ENCODE data around the gene CLIP3. TPM values are rescaled to one million over a fixed set of nuclear protein-coding genes. Genes with fewer than 3 reads are reported as not detected.

Gene CLIP3
- total and polyA plus RNA-seq, 9 of the 15 experiments (the other 6 are each of a cell fraction or from before 2014, with no cell fraction given): 0.01 to 0.50 (median 0.15) TPM; not detected in 1

DNA sequence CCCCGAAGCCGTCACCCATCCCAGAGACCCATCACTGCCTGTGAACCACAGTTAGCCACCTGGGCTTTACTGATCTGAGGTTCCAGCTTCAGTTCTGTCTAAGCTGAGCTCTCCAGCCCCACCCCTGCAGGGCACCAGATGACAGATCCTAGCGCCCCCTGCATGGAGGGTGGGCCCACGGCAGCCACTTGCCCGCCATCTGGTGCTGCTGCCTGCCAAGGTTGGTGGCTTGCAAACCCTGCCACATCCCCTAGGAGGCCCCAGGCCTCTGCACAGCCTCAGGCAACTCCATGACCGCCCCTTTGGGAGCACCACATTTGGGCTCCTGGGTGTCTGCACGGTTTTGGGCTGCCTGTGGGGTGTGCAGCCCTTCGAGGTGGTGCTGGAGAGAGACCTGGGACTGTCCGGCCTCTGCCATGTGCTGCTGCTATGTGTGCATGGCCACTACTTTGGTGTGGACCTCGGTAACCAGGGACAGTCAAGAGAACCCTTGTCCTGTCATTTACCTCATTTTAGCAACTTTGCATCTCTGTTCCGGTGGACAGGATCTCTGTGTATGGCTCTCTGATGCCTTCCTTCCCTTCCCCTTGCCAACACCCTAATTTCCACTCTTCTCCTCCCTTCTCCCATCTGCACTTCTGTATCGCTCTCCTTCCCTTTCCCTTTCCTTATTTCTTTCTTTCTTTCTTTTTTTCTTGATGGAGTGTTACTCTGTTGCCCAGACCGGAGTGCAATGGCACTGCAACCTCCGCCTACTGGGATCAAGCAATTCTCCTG is 55.0 kb downstream of the CLIP3 start:
- Histone ChIP-seq H3K4me2 (ENCODE audit: insufficient read depth, low read length) (no peak overlapping the region), H3K27ac (ENCODE audit: extremely low read depth, low read depth, low read length) (no peak overlapping the region), H3K27me3 (ENCODE audit: control insufficient read depth in 2 of 2, insufficient read depth in 2 of 2, low read length in 2 of 2) (peaks cover 13 to 47% of the 10 kb centered on the region in 2 experiments; a peak in 4 of 5 replicates), H3K36me3 (ENCODE audit: control insufficient read depth, insufficient read depth, low read length) (no peaks in the 10 kb centered on the region), H3K9me3 (replicated peaks; ENCODE audit: control insufficient read depth, insufficient read depth, low read depth, low read length) (no peaks in the 10 kb centered on the region), H2AFZ (ENCODE audit: low read depth, low read length) (no peak overlapping the region), H3K9me1 (ENCODE audit: control insufficient read depth, insufficient read depth, low read length) (no peaks in the 10 kb centered on the region), H4K20me1 (replicated peaks; ENCODE audit: control insufficient read depth, insufficient read depth, low read length) (0 out of 2 replicates have a peak, but pooled peaks cover 3% of the 10 kb centered on the region), H3K4me3 (no peak overlapping the region), H3K9ac (ENCODE audit: insufficient read depth in 1 of 2, low read depth in 2 of 2, low read length in 2 of 2) (no peak overlapping the region), H3K79me2 (ENCODE audit: control insufficient read depth, insufficient read depth, low read length) (no peaks in the 10 kb centered on the region), H3K4me1 (replicated peaks in 1 of 2; ENCODE audit: control insufficient read depth in 2 of 2, insufficient read depth in 2 of 2, low read length in 2 of 2) (peaks cover 0 to 8% of the 10 kb centered on the region in 2 experiments; a peak in 1 of 5 replicates)
- no TSS peak for BruUV-seq (replicated peaks)
- DNase-seq (ENCODE audit: extremely low read depth in 1 of 4, low spot score in 3 of 4): peak; percentile 53 to 78 (median 67)
- ChIA-PET POLR2A (interaction anchor here (0.7 to 1.3 kb wide), 2 partner anchors 8 to 650 kb away, joined by 3 read pairs; no protein-coding TSS in a partner anchor), CTCF (ENCODE audit: low intra/inter-chr PET ratio) (interaction anchor here (0.8 kb wide), 1 partner anchor 20 kb away, joined by 4 read pairs; no protein-coding TSS in a partner anchor)
- ATAC-seq: peak; percentile 96
- in situ Hi-C loops (cut with MboI): no loop called here
- intact Hi-C loops (cut with micrococcal nuclease): no loop called here
- whole genome bisulfite sequencing (ENCODE audit: insufficient coverage, low coverage, missing lambda C conversion rate): 2% methylated on average over 13 of the region's 14 CpGs
- no peak for FAIRE-seq
- no peak for TF ChIP-seq BCL6 (CRISPR knock-in tag; IDR thresholded peaks at IDR 0.05)
- no peak for TF ChIP-seq ZBTB1 (CRISPR knock-in tag; IDR thresholded peaks at IDR 0.05; ENCODE audit: borderline replicate concordance, low read depth)
- TF ChIP-seq, protein P1, sequence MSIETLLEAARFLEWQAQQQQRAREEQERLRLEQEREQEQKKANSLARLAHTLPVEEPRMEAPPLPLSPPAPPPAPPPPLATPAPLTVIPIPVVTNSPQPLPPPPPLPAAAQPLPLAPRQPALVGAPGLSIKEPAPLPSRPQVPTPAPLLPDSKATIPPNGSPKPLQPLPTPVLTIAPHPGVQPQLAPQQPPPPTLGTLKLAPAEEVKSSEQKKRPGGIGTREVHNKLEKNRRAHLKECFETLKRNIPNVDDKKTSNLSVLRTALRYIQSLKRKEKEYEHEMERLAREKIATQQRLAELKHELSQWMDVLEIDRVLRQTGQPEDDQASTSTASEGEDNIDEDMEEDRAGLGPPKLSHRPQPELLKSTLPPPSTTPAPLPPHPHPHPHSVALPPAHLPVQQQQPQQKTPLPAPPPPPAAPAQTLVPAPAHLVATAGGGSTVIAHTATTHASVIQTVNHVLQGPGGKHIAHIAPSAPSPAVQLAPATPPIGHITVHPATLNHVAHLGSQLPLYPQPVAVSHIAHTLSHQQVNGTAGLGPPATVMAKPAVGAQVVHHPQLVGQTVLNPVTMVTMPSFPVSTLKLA (conservative IDR thresholded peaks at IDR 0.05): no peak
- no peak for TF ChIP-seq TARDBP (IDR thresholded peaks at IDR 0.05)
- no peak for TF ChIP-seq CREBBP (IDR thresholded peaks at IDR 0.05; ENCODE audit: low read depth, low read length)
- no peak for TF ChIP-seq TAL1 (IDR thresholded peaks at IDR 0.05)
- TF ChIP-seq, protein P2, sequence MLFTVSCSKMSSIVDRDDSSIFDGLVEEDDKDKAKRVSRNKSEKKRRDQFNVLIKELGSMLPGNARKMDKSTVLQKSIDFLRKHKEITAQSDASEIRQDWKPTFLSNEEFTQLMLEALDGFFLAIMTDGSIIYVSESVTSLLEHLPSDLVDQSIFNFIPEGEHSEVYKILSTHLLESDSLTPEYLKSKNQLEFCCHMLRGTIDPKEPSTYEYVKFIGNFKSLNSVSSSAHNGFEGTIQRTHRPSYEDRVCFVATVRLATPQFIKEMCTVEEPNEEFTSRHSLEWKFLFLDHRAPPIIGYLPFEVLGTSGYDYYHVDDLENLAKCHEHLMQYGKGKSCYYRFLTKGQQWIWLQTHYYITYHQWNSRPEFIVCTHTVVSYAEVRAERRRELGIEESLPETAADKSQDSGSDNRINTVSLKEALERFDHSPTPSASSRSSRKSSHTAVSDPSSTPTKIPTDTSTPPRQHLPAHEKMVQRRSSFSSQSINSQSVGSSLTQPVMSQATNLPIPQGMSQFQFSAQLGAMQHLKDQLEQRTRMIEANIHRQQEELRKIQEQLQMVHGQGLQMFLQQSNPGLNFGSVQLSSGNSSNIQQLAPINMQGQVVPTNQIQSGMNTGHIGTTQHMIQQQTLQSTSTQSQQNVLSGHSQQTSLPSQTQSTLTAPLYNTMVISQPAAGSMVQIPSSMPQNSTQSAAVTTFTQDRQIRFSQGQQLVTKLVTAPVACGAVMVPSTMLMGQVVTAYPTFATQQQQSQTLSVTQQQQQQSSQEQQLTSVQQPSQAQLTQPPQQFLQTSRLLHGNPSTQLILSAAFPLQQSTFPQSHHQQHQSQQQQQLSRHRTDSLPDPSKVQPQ (CRISPR knock-in tag; IDR thresholded peaks at IDR 0.05; ENCODE audit: borderline replicate concordance): no peak
- TF ChIP-seq CC2D1A (IDR thresholded peaks at IDR 0.05): no peak
- no peak for TF ChIP-seq BDP1 (IDR thresholded peaks at IDR 0.05; ENCODE audit: insufficient read depth, insufficient read length)
- TF ChIP-seq ZNF695 (CRISPR knock-in tag; IDR thresholded peaks at IDR 0.05): no peak
- TF ChIP-seq, protein P3, sequence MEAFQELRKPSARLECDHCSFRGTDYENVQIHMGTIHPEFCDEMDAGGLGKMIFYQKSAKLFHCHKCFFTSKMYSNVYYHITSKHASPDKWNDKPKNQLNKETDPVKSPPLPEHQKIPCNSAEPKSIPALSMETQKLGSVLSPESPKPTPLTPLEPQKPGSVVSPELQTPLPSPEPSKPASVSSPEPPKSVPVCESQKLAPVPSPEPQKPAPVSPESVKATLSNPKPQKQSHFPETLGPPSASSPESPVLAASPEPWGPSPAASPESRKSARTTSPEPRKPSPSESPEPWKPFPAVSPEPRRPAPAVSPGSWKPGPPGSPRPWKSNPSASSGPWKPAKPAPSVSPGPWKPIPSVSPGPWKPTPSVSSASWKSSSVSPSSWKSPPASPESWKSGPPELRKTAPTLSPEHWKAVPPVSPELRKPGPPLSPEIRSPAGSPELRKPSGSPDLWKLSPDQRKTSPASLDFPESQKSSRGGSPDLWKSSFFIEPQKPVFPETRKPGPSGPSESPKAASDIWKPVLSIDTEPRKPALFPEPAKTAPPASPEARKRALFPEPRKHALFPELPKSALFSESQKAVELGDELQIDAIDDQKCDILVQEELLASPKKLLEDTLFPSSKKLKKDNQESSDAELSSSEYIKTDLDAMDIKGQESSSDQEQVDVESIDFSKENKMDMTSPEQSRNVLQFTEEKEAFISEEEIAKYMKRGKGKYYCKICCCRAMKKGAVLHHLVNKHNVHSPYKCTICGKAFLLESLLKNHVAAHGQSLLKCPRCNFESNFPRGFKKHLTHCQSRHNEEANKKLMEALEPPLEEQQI (IDR thresholded peaks at IDR 0.05): no peak
- TF ChIP-seq, protein P4, sequence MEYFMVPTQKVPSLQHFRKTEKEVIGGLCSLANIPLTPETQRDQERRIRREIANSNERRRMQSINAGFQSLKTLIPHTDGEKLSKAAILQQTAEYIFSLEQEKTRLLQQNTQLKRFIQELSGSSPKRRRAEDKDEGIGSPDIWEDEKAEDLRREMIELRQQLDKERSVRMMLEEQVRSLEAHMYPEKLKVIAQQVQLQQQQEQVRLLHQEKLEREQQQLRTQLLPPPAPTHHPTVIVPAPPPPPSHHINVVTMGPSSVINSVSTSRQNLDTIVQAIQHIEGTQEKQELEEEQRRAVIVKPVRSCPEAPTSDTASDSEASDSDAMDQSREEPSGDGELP (CRISPR knock-in tag; IDR thresholded peaks at IDR 0.05; ENCODE audit: borderline replicate concordance): peak; percentile 56; the same call in 1 of the 2 replicates

Measured in K562 (cell line).